ENCODE measurements around the gene IL1RAP.
"Not testable (repeated sequence)": the region's sequence is repeated elsewhere in the genome, so short reads cannot be mapped to it uniquely, and the experiment has no call there.

Gene IL1RAP

DNA sequence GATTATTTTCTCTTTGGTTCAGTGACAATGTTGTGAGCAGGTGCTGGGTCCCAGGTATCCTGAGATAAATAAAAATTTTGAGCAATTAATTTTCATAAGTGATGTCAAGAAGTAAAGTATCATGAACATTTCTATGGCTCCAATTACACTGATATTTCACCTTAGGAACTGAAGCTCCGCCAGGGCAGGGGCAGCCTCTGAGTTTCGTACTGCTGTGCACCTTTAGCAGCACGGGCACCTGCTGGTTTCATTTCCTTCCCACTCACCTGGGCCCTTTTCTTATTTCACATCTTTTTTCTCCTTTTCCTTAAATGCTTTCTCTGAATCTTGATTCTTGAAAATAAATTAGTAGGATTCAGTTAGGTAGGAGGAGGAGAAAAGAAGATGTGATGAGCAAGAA lies 1.2 kb upstream of the IL1RAP start:
- DNase-seq = no peak

- DNase-seq = no peak
These were observed 698 bp downstream of the IL1RAP start for GRCh38 chr3:190514413-190515153.

DNA sequence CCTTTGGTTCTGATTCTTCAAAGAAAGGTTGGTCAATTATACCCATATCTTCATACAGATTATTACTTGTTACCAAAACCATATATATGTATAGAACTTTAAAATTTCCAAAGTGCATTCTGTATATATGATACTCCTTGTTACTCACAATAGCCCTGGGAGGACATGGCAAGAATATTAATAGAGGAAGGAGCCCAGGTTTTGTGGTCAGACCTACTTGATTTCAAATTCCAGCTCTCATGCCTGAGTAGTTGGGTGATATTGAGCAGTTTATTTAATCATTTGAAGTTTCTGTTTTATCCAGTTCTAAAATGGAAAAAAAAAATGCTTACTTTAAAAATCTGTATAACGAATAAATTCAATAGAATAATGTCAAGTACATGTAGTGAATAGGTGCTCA lies 2.5 kb downstream of the IL1RAP start:
- DNase-seq = no peak

DNA sequence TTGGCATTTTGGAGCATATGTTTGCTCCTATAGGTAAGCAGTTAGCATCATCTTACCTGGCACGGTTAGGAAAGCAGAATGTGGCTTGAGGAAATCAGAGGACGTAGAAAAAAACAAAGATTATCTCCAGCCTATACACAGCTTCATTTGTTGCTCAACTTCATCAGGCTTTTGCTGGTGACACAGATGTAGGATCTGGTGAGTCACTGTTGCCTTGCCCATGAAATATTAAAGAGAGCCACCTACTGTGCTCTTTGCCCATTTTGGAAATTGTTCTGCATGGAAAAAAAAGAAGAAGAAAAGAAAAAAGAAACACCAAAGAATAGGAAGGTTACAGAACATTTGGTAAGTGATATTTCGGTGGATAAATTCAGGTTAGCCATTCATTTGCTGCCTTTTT lies 3.8 kb downstream of the IL1RAP start:
- DNase-seq = no peak

GRCh38 chr3:190518531-190518930 lies 4.6 kb downstream of the IL1RAP start:
- not testable (repeated sequence) for DNase-seq

DNA sequence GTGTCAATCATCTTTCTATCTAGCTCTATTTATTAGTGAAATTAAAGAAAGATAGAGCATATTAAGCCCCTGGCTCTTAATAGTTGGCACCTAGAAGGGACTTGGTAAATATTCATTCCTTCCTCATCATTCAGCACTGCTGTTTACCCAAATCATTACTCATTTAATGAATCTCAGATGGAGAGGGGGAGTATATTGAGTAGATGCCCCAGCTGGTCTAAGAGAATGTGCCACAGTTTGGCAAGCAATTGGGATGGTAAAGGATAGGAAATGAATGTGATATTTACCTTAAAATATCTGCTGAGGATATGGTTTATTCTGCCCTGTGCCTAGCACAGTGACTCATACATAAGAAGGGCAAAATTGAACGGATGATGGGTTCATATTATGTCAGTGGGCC lies 6.0 kb downstream of the IL1RAP start:
- no peak for DNase-seq

DNA sequence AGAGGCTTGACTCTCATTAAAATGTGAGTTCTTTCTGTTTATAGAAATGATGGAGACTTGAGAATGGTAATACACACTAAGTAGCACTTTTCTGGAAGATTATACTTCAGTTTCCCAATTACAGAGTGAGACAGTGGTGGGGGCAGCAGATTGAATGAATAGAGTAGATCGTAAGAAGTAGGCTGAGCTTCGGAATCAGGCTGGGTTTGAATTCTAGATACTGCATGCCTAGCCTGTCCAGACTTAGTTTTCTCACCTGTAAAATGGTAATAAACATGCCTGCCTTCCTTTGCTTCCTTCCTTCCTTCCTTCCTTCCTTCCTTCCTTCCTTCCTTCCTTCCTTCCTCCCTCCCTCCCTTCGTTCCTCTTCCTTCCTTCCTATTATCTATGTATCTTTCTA lies 8.1 kb downstream of the IL1RAP start:
- DNase-seq = no peak

DNA sequence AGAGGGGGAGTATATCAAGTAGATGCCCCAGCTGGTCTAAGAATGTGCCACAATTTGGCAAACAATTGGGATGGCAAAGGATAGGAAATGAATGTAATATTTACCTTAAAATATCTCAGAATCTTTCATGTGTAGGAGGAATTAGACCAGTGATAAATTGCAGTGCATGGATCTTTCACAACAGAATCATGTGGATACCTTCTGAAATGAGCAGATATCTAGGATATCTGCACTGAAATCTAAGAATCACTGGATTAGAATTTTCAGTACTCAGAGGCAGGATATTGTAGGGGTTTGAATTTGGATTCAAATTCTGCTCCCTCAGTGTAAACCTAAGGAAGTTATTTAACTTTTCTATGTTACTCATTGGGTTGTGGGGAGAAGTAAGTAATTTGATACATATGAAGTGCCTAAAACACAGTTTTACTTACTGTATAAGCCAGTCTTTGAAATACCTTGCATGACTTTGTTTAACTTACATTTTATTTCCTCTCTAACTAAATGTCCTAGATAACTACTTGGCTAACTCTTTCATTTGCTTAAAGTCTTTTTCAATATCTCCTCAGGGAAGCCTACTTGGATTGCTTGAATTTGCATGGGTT lies 8.8 kb downstream of the IL1RAP start:
- DNase-seq = no peak

DNA sequence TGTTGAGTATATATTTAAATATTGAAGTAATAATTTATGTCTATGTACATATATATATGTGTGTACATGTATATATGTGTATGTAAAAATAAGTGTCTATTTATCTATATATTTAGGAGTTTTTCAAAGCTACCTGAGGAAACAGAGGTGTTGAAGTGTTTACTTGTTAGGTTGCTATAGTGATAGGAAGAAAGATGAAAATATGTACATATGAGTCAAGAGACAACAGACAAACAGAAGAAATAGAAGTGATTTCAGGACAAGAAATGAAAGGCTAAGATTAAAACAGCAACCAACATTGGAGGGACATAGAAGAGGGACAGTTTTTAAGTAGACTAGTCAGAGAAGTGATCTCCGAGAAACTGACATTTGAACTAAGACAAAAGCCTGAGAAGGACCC lies 11.1 kb downstream of the IL1RAP start:
- no peak for DNase-seq

GRCh38 chr3:190525634-190526033 lies 11.7 kb downstream of the IL1RAP start:
- DNase-seq = no peak

DNA sequence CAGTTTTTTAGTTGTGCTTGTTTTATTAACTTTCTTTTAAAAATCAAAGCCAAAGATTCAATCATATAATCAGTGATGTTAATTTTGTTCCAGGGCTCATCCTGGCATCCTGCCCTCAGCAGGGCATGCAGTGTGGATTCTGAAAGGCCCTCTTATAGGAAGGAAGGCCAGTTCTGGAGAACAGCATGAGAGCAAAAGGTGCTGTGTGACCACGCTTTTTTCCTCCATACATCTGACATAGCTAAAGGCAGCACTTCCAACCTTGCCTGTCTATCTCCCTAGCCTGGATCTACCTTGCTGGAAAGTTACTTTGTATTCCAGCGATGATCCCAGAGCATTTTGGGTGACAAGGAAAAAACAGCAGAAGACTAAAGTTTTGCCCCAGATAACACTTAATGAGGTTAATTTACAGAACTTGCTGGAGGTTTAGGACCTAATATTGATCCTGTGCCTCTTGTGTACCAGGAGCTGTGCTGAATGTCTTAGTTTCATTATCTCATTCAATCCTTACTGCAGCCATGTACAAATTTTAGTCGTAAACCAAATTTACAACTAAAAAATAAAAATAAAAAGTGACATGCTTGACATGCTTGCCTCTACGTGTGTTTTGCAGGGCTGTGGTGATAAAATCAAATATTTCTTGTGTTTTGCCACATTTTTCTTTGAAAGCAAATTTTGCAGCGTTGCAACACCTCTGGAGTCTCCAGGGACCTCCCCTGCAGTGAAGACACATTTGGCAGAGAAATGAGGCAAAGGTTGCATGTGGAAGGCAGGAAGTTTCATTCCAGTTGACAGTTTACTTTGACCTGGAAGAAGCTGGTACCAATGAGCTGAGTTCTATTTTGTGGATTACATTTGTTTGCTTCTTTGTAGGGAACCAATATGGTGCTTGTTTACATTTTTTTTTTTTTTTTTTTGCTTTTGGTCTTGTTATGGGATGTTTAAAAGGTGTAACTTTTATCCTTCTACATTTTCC lies 13.2 kb downstream of the IL1RAP start:
- DNase-seq = no peak

GRCh38 chr3:190528706-190529105 lies 14.8 kb downstream of the IL1RAP start:
- no peak for DNase-seq

DNA sequence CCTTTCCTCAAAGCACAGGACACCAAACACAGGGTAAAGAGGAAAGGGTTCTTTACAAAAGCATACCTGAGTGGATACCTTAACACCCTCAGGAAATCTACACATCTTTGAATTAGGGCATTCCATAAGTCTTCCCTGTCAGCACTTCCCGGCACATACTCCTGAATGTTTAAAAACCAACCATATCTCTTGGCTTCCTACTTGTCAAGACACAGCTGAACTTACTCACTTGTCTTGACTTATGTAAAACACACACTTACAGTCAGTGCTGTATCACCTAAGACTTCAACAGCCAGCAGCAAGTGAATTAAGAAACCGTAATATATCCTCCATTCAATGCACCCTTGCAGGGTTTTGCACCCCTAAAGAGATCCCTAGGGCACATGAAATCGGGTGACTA lies 17.5 kb downstream of the IL1RAP start:
- no peak for DNase-seq

GRCh38 chr3:190532731-190533203 lies 18.9 kb downstream of the IL1RAP start:
- DNase-seq = no peak

DNA sequence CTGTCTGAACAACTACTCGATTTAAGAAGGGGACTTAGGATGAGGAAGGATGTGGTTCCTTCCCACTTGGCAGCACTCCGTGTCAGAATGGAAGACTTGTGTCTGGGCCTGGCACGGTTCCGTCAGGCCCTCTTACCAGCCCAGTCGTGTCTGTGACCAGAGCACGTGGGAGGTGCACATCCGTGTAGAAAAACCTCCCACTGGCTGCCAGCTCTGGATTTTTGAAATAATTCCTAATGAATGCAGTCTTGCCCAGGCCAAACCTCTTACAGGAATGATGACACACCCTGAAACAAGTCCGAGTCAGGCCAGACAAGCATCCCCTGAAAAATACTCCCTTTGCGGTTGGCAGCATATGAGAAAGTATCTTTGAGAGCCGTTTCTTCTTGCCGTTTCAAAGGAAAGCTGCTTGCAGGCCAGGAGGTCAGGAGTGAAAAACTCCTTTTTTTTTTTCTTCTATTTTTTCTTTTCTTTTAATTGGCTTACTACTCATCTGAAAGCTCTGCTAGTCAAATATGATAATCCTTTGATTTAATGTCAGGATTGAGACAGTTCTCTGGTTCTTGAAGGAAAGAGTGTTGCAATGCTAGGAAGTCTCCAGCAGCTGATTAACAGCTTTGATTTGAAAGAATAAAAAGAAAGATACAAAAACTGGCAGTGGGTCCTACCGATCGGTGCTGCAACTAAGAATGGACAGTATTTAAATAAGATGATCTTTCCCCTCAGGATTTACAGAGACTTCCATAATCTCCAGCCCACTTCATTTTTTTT lies 19.8 kb downstream of the IL1RAP start:
- no peak for DNase-seq

GRCh38 chr3:190534386-190534785 lies 20.5 kb downstream of the IL1RAP start:
- no peak for DNase-seq

DNA sequence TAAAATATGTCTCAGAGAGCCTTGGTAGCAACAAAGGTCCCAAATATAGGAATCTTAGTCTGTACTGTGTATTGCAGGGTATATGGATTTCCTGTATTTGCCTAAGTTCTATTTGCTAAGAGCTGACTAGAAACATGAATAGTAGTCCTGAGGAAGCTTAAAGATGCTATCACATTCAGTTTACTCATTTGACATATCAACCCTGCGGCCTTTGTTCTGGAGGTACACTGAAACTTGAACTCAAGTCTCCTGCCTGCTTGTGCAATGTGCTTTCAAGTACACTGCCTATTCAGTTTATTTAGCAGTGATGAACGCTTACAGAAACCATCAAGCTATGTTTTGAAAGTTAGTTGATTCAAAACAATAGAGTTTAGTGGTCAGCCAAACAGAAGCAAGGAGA lies 21.1 kb downstream of the IL1RAP start:
- DNase-seq = no peak

DNA sequence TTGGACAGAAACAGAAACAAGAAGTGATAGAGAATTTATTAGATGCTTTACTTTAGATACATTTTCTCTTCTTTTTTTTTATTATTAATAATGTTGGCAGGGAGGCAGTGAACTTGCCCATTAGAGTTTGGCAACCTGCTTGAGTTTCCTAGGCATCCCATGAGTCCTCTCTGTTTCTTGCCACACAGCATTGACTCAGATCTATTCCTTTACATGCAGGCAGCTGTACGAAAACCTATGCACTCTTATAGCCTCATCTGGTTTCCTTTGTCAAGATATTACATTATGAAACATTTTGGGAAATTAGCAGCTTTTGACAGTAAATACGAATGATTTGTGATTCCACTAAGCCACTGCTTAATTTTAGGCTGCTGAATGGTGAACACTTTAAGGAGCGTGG lies 23.3 kb downstream of the IL1RAP start:
- no peak for DNase-seq

DNA sequence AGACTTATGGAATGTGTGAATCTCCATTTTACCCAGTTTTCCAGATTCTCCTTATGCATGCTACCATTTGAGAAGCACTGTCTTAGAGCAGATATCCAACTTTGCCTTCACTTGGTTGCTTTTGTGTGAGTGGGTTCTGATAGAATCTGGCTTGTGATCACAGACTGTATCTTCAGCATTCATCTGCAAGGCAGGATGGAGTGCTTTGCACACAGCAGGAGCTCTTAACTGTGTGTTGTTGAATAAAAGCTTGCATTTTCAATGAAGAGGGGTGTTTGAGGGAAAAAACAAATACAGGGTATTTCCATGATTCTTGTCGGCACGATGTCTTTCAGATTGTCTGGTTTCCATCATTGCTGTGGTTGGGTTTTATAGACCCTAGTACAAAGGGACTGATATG lies 24.4 kb downstream of the IL1RAP start:
- no peak for DNase-seq

DNA sequence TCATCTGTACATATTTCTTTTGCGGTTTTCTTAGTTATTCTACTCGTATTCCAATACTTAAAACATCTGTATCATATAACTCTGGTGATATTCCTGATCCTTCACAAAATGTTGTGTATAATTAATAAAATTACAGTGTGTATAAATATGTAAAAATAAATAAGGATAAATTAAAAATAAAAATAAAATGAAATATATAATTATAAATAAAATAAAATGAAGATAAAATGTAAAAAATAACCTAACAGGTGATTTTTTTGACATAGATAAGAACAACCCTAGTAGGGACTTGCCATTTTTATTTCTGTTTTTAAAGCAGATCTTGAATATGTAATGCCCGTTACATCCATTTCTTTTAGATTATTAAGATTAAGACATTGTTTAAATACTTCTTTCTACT lies 25.6 kb downstream of the IL1RAP start:
- no peak for DNase-seq

DNA sequence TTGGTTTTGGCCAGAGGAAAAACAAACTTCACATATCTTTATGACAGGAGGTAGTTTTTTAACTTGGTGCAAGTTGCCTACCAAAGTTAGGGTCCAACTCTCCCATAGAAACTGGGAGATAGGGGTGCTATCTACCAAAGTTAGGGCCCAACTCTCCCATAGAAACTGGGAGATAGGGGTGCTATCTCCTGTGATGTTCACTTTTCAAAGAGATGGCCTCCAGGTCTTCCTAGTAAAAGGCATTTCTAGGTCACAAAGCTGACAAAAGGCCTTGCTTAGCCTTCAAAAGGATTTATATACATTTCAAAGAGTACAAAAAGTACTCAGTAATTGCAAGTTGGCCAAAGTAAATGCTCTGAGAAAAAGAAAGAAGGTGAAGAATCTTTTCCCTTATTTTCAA lies 27.1 kb downstream of the IL1RAP start:
- no peak for DNase-seq

DNA sequence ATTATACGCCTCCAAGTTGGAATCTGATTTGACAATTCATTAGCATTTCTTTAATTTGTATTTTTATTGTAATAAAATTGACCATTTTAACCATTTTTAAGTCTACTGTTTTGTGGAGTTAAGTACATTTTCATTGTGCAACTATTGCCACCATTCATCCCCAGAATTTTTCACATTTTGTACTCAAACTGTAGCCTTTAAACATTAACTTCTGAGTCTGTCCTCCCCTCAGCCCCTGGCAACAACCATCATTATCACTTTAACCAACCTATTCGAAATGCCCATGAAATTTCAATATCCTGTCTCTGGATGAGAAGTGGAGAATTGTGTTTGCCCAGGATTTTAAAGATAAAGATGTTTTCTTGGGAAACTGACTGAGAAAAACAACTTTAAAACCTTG lies 27.7 kb downstream of the IL1RAP start:
- DNase-seq = no peak

DNA sequence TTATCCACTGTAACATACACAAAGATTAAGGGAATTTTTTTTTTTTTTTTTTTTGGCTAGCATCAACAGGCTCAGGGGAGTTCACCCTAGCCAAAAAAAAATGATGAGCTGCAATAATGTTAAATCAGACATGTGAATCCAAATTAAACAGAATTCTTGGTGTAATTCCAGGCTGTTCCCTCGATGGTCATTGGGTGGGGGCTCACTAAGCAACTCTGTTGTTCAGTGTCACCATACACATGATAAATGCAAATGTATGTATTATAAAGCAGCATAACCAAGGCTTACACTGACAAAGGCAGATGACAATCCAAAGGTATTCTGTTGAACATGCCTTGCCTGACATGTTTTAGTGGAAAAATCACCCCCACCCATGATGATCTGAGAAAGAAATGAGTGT lies 29.0 kb downstream of the IL1RAP start:
- no peak for DNase-seq

Measured in SHP77 treated with DMSO at 0.1 percent for 48 hours (cell line).